Liver (tissue), 9 donors: ENCODE results near the gene DOCK6. TPM values are rescaled to one million over a fixed set of nuclear protein-coding genes. Genes with fewer than 3 reads are reported as not detected.

Source experiments
- DNase-seq: peaks from one replicate; pipeline ENCODE4 v3.0.0-alpha.2; 2017; ENCODE audit warnings: low spot score
- H3K27ac ChIP-seq, 2 donors: one replicate each; pipeline ENCODE4 v1.7.0; 2013; ENCODE audit warnings: inconsistent platforms in 2 of 2, low read length in 2 of 2, control low read depth in 1 of 2, low read depth in 1 of 2, mild to moderate bottlenecking in 1 of 2
- H3K27me3 ChIP-seq, 4 donors: one replicate each; pipeline versions ENCODE4 v1.6.1 to v1.7.0; 2013; ENCODE audit warnings: low read length in 3 of 4, inconsistent platforms in 1 of 4, mild to moderate bottlenecking in 1 of 4, moderate library complexity in 1 of 4; ENCODE audit not compliant: control insufficient read depth in 4 of 4, insufficient read depth in 4 of 4
- H3K36me3 ChIP-seq, 4 donors: one replicate each; pipeline versions ENCODE4 v1.6.1 to v1.7.0; 2013; ENCODE audit warnings: low read length in 3 of 4, mild to moderate bottlenecking in 3 of 4, low read depth in 1 of 4, moderate library complexity in 1 of 4; ENCODE audit not compliant: control insufficient read depth in 4 of 4, insufficient read depth in 3 of 4
- H3K4me1 ChIP-seq, 4 donors: one replicate each; pipeline versions ENCODE4 v1.6.1 to v1.7.0; 2013; ENCODE audit warnings: low read length in 3 of 4, mild to moderate bottlenecking in 3 of 4, moderate library complexity in 1 of 4; ENCODE audit not compliant: control insufficient read depth in 4 of 4, insufficient read depth in 4 of 4
- H3K4me3 ChIP-seq, 3 donors: one replicate each; pipeline versions ENCODE4 v1.6.1 to v1.7.0; 2013; ENCODE audit warnings: low read length in 3 of 3, control low read depth in 1 of 3, low read depth in 1 of 3, mild to moderate bottlenecking in 1 of 3
- H3K9ac ChIP-seq, 2 donors: one replicate each; pipeline ENCODE4 v1.7.0; 2013; ENCODE audit warnings: low read length in 2 of 2, mild to moderate bottlenecking in 2 of 2, moderate library complexity in 2 of 2, control low read depth in 1 of 2, low read depth in 1 of 2
- H3K9me3 ChIP-seq, 4 donors: one replicate each; pipeline versions ENCODE4 v1.6.1 to v1.7.0; 2013; ENCODE audit warnings: low read length in 3 of 4; ENCODE audit not compliant: control insufficient read depth in 4 of 4
- EGR1 ChIP-seq, 2 donors: IDR thresholded peaks; 2 replicates each; pipeline ENCODE4 v1.6.1; 2016 to 2018; ENCODE audit warnings: antibody characterized with exemption in 2 of 2, low read depth in 2 of 2
- FOXA1 ChIP-seq: IDR thresholded peaks from 2 replicates; pipeline ENCODE4 v1.6.1; 2016; ENCODE audit warnings: antibody characterized with exemption
- FOXA2 ChIP-seq: IDR thresholded peaks from 2 replicates; pipeline ENCODE4 v1.6.1; 2016; ENCODE audit warnings: antibody characterized with exemption
- GABPA ChIP-seq, 2 donors: IDR thresholded peaks in 1 of 2; conservative IDR thresholded peaks in 1 of 2; 2 replicates each; pipeline ENCODE4 v1.6.1; 2016; ENCODE audit warnings: antibody characterized with exemption in 2 of 2, mild to moderate bottlenecking in 1 of 2, moderate library complexity in 1 of 2
- HNF4A ChIP-seq, 2 donors: conservative IDR thresholded peaks; 2 replicates each; pipeline ENCODE4 v1.6.1; 2016; ENCODE audit warnings: antibody characterized with exemption in 2 of 2, mild to moderate bottlenecking in 2 of 2
- HNF4G ChIP-seq: IDR thresholded peaks from 2 replicates; pipeline ENCODE4 v1.6.1; 2016; ENCODE audit warnings: antibody characterized with exemption
- JUND ChIP-seq, 2 donors: IDR thresholded peaks; 2 replicates each; pipeline ENCODE4 v1.6.1; 2016; ENCODE audit warnings: antibody characterized with exemption in 2 of 2
- NR2F2 ChIP-seq: IDR thresholded peaks from 2 replicates; pipeline ENCODE4 v1.6.1; 2016; ENCODE audit warnings: antibody characterized with exemption
- RAD21 ChIP-seq, 2 donors: IDR thresholded peaks; 2 replicates each; pipeline ENCODE4 v1.6.1; 2016; ENCODE audit warnings: antibody characterized with exemption in 2 of 2, mild to moderate bottlenecking in 2 of 2
- RXRA ChIP-seq, 2 donors: IDR thresholded peaks; 2 replicates each; pipeline ENCODE4 v1.6.1; 2017 to 2018; ENCODE audit warnings: antibody characterized with exemption in 2 of 2, mild to moderate bottlenecking in 1 of 2
- SP1 ChIP-seq: IDR thresholded peaks from 2 replicates; pipeline ENCODE4 v1.6.1; 2018; ENCODE audit warnings: antibody characterized with exemption, mild to moderate bottlenecking
- TAF1 ChIP-seq: conservative IDR thresholded peaks from 2 replicates; pipeline ENCODE4 v1.6.1; 2016; ENCODE audit warnings: antibody characterized with exemption, mild to moderate bottlenecking
- YY1 ChIP-seq: IDR thresholded peaks from 2 replicates; pipeline ENCODE4 v1.6.1; 2016; ENCODE audit warnings: antibody characterized with exemption, mild to moderate bottlenecking
- WGBS: extraction: QIAGEN DNeasy Blood & Tissue Kit; methylation state at CpG from one replicate; pipeline ENCODE4 v1.1.7; 2013; 5-methylcytosine and 5-hydroxymethylcytosine counted together
- polyA plus RNA-seq, 2 donors: library from polyadenylated mRNA; stranded (reverse) in 1 of 2; unstranded in 1 of 2; fragments of 200-250 nt in 1 of 2; fragments of >200 nt in 1 of 2; fragmentation: Nextera tagmentation in 1 of 2; extraction: Ambion mirVana in 1 of 2; gene quantifications; one replicate each; pipeline versions ENCODE4 v1.2.1 to v1.2.3, GENCODE V29; 2013 to 2015
- total RNA-seq, 2 donors: library from RNA; depleted of rRNA; stranded (reverse); fragments of >200 nt; gene quantifications; one replicate each; pipeline ENCODE4 v1.2.3, GENCODE V29; 2014
- TF ChIP-seq, protein P1 (sequence below): IDR thresholded peaks from 2 replicates; pipeline ENCODE4 v1.6.1; 2016; ENCODE audit warnings: antibody characterized with exemption
- TF ChIP-seq, protein P2 (sequence below): fragments of 150-350 bp; IDR thresholded peaks from 2 replicates; pipeline ENCODE4 v1.5.1; 2017; ENCODE audit warnings: improper control_type of control experiment, low read depth, low read length; ENCODE audit not compliant: missing input control
- TF ChIP-seq, protein P3 (sequence below): IDR thresholded peaks from 2 replicates; pipeline ENCODE4 v1.6.1; 2016; ENCODE audit warnings: antibody characterized with exemption
- TF ChIP-seq, protein P4 (sequence below): IDR thresholded peaks from 2 replicates; pipeline ENCODE4 v1.6.1; 2016; ENCODE audit warnings: antibody characterized with exemption
- TF ChIP-seq, protein P5 (sequence below): IDR thresholded peaks from 2 replicates; pipeline ENCODE4 v1.6.1; 2016; ENCODE audit warnings: antibody characterized with exemption, mild to moderate bottlenecking
- donor health status: healthy.
- donor health status: healthy.
- donor health status: healthy.
- donor health status: healthy.
- donor health status: healthy.

DOCK6 gene
- total and polyA plus RNA-seq, 4 donors, result 4.9 to 15.8 (median 13.7) TPM

DNA sequence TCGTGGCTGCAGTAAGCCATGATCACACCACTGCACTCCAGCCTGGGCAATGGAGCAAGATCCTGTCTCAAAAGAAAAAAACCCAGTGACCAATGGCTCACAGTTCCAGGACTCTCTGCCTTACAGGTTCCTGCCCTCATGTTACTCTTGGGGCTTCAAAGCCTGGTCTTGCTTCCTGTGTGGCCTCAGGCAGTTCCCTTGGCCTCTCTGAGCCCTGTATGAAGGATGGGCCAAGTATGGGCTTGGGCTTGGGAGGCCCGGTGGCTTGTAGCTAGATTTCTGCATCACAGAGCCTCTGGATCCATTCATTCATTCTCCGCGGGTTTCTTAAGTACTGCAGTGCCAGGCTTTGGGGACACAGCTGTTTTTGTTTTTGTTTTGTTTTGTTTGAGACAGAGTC is 32.9 kb upstream of the DOCK6 start (continued):
- TF ChIP-seq, protein P1, sequence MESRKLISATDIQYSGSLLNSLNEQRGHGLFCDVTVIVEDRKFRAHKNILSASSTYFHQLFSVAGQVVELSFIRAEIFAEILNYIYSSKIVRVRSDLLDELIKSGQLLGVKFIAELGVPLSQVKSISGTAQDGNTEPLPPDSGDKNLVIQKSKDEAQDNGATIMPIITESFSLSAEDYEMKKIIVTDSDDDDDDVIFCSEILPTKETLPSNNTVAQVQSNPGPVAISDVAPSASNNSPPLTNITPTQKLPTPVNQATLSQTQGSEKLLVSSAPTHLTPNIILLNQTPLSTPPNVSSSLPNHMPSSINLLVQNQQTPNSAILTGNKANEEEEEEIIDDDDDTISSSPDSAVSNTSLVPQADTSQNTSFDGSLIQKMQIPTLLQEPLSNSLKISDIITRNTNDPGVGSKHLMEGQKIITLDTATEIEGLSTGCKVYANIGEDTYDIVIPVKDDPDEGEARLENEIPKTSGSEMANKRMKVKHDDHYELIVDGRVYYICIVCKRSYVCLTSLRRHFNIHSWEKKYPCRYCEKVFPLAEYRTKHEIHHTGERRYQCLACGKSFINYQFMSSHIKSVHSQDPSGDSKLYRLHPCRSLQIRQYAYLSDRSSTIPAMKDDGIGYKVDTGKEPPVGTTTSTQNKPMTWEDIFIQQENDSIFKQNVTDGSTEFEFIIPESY, result no peak
- TF ChIP-seq YY1 (no peak), GABPA (IDR thresholded peaks at IDR 0.05 in 1 of 2, conservative IDR thresholded peaks at IDR 0.05 in 1 of 2) (no peak), RXRA (IDR thresholded peaks at IDR 0.05) (no peak), RAD21 (IDR thresholded peaks at IDR 0.05) (no peak), SP1 (no peak), JUND (IDR thresholded peaks at IDR 0.05) (no peak)
- TF ChIP-seq, protein P2, sequence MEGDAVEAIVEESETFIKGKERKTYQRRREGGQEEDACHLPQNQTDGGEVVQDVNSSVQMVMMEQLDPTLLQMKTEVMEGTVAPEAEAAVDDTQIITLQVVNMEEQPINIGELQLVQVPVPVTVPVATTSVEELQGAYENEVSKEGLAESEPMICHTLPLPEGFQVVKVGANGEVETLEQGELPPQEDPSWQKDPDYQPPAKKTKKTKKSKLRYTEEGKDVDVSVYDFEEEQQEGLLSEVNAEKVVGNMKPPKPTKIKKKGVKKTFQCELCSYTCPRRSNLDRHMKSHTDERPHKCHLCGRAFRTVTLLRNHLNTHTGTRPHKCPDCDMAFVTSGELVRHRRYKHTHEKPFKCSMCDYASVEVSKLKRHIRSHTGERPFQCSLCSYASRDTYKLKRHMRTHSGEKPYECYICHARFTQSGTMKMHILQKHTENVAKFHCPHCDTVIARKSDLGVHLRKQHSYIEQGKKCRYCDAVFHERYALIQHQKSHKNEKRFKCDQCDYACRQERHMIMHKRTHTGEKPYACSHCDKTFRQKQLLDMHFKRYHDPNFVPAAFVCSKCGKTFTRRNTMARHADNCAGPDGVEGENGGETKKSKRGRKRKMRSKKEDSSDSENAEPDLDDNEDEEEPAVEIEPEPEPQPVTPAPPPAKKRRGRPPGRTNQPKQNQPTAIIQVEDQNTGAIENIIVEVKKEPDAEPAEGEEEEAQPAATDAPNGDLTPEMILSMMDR, result no peak

DNA sequence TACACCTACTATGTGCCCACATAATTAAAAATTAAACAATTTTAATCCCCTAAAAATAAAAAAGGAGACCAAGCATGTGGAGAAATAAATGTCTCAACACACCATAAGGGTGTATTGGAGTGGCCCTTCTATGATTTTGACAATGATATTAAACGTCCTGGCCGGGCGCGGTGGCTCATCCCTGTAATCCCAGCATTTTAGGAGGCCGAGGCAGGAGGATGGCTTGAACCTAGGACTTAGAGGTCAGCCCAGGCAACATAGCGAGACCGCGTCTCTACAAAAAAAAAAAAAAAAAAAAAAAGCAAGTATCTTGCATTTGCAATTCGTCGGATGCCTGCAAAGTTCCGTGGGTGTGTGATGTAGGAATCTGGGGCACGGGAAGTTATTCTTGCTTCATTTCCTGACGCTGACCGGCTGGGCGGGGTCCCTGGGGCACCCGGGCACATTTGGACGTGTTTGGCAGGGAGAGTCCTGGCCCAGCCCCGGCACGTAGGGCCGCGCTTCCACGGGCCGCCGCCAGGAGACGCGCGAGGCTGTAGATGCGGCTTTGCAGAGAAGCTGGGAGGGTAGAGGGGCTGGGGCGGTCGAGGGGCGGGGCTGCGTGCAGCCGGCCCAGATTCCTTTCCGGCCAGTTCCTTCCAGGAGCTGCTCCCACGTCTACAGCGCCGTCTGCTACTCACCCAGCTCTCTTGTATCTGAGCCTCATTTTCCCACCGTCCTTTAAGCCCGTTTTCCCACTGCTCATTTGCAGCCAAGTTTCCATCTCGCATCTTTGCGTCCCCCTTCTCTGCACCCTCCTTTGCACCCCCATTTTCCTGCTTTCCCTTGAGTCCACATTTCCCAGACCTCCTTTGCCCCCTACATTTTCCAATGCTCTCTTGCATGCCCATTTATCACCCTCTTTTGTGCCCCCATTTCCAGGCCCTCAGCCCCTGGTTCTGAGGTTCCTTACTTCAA is 31.4 kb upstream of the DOCK6 start:
- H3K27me3 ChIP-seq, result no peaks in the 10 kb centered on the region
- H3K9ac ChIP-seq, result peak overlapping the region in 1 of 2 donors; percentile 31
- peak; percentile 90 for DNase-seq
- 6% methylated on average over 41 of the region's 41 CpGs for WGBS
- TF ChIP-seq FOXA1 (no peak), RXRA (IDR thresholded peaks at IDR 0.05) (peak; percentile 40 to 56), TAF1 (no peak), EGR1 (IDR thresholded peaks at IDR 0.05; ENCODE audit: low read depth in 2 of 2) (no peak), HNF4G (no peak), YY1 (peak; percentile 40), NR2F2 (peak; percentile 54), FOXA2 (peak; percentile 8), GABPA (IDR thresholded peaks at IDR 0.05 in 1 of 2, conservative IDR thresholded peaks at IDR 0.05 in 1 of 2) (peak in 1 of 2 donors; percentile 81), SP1 (peak; percentile 52), HNF4A (conservative IDR thresholded peaks at IDR 0.05) (peak; percentile 37 to 38), JUND (IDR thresholded peaks at IDR 0.05) (no peak), RAD21 (IDR thresholded peaks at IDR 0.05) (peak; percentile 91 to 92)
- TF ChIP-seq, protein P3, sequence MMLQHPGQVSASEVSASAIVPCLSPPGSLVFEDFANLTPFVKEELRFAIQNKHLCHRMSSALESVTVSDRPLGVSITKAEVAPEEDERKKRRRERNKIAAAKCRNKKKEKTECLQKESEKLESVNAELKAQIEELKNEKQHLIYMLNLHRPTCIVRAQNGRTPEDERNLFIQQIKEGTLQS, result no peak
- TF ChIP-seq, protein P4, sequence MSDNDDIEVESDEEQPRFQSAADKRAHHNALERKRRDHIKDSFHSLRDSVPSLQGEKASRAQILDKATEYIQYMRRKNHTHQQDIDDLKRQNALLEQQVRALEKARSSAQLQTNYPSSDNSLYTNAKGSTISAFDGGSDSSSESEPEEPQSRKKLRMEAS, result peak; percentile 53
- TF ChIP-seq, protein P2, result peak; percentile 98
- TF ChIP-seq, protein P5, sequence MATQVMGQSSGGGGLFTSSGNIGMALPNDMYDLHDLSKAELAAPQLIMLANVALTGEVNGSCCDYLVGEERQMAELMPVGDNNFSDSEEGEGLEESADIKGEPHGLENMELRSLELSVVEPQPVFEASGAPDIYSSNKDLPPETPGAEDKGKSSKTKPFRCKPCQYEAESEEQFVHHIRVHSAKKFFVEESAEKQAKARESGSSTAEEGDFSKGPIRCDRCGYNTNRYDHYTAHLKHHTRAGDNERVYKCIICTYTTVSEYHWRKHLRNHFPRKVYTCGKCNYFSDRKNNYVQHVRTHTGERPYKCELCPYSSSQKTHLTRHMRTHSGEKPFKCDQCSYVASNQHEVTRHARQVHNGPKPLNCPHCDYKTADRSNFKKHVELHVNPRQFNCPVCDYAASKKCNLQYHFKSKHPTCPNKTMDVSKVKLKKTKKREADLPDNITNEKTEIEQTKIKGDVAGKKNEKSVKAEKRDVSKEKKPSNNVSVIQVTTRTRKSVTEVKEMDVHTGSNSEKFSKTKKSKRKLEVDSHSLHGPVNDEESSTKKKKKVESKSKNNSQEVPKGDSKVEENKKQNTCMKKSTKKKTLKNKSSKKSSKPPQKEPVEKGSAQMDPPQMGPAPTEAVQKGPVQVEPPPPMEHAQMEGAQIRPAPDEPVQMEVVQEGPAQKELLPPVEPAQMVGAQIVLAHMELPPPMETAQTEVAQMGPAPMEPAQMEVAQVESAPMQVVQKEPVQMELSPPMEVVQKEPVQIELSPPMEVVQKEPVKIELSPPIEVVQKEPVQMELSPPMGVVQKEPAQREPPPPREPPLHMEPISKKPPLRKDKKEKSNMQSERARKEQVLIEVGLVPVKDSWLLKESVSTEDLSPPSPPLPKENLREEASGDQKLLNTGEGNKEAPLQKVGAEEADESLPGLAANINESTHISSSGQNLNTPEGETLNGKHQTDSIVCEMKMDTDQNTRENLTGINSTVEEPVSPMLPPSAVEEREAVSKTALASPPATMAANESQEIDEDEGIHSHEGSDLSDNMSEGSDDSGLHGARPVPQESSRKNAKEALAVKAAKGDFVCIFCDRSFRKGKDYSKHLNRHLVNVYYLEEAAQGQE, result peak; percentile 31
- TF ChIP-seq, protein P1, result no peak
- H3K9me3 ChIP-seq, result no peaks in the 10 kb centered on the region
- no peaks in the 10 kb centered on the region for H3K36me3 ChIP-seq
- H3K4me3 ChIP-seq, result peak overlapping the region in 2 of 3 donors; percentile 9 to 31
- H3K27ac ChIP-seq, result peak overlapping the region; percentile 6 to 54
- peaks cover 0 to 9% (median 4%) of the 10 kb centered on the region in 4 donors for H3K4me1 ChIP-seq
